GM10266 (cell line): ENCODE results near the gene SLMAP.
"Not testable (repeated sequence)": the region's sequence is repeated elsewhere in the genome, so short reads cannot be mapped to it uniquely, and the experiment has no call there.

Source experiments
- DNase-seq: peaks from one replicate; pipeline ENCODE4 v3.0.0; 2012; ENCODE audit errors: extremely low spot score
- TF ChIP-seq, protein P1 (sequence below): IDR thresholded peaks from 2 replicates; pipeline ENCODE4 v1.5.1; 2012; ENCODE audit warnings: mild to moderate bottlenecking, low read depth; ENCODE audit not compliant: control insufficient read depth, insufficient read depth; ENCODE audit errors: missing control alignments

Gene SLMAP

DNA sequence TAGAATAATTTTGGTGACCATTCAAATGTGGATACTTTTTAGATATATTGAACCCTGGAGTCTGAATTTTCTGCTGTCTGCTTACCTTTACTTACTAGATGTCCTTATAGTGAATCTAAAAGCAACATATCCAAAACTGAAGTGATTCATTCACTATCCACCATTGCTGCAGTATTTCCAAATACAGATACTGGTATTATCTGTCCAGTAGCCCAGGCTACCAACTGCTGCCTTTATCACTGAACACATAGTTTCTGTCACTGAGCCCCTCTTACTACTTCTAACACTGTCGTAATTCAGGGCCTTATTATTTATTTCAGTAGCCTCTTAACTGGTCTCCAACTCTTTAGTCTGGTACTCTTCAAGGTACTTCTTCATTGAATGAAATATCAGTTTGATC is 49.2 kb downstream of the SLMAP start:
- TF ChIP-seq, protein P1, sequence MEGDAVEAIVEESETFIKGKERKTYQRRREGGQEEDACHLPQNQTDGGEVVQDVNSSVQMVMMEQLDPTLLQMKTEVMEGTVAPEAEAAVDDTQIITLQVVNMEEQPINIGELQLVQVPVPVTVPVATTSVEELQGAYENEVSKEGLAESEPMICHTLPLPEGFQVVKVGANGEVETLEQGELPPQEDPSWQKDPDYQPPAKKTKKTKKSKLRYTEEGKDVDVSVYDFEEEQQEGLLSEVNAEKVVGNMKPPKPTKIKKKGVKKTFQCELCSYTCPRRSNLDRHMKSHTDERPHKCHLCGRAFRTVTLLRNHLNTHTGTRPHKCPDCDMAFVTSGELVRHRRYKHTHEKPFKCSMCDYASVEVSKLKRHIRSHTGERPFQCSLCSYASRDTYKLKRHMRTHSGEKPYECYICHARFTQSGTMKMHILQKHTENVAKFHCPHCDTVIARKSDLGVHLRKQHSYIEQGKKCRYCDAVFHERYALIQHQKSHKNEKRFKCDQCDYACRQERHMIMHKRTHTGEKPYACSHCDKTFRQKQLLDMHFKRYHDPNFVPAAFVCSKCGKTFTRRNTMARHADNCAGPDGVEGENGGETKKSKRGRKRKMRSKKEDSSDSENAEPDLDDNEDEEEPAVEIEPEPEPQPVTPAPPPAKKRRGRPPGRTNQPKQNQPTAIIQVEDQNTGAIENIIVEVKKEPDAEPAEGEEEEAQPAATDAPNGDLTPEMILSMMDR, result no peak
- no peak for DNase-seq

GRCh38 chr3:57805674-57806073 is 49.6 kb downstream of the SLMAP start:
- TF ChIP-seq, protein P1, result no peak
- DNase-seq, result no peak

DNA sequence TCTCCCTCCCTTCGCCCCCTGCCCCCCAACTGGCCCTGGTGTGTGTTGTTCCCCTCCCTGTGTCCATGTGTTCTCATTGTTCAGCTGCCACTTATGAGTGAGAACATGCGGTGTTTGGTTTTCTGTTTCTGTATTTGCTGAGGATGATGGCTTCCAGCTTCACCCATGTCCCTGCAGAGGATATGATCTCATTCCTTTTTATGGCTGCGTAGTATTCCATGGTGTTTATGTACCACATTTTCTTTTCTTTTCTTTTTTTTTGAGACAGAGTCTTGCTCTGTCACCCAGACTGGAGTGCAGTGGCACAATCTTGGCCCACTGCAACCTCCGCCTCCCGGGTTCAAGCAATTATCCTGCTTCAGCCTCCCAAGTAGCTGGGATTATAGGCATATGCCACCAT is 50.1 kb downstream of the SLMAP start:
- not testable (repeated sequence) for DNase-seq

DNA sequence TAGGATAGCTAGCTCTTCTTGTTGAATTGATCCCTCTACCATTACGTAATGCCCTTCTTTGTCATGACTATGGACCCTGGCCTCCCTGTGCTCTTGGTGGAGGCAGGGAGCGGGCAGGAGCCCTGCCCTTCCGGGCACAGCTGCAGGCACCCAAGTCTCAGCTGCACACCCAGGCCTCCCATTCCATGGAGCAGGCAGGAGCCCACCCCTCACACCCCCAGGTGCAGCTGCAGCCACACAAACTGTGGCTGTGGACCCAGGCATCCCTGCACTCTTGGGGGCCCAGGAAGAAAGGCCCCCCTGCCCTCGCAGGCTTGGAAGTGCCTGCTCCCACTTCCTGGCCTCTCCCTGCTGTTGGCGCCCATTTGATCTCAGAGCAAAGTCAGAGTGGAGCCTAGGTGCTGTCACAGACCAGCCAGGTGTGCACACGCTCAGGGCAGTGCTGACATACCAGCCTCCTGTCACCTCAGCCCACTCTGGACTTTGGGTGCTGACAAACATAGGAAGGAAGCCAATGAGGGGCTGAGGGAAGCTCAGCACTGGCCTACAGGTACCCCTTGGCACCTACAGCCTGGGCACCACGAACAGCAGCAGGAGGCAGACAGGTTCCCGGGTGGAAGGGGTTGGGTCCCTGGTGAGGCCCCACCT is 53.0 kb downstream of the SLMAP start:
- DNase-seq, result no peak
- TF ChIP-seq, protein P1, result no peak

- no peak for DNase-seq
- TF ChIP-seq, protein P1, result no peak
Measured at GRCh38 chr3:57809609-57809968, 53.5 kb downstream of the SLMAP start.

- TF ChIP-seq, protein P1, result no peak
- DNase-seq, result no peak
Measured at GRCh38 chr3:57810048-57810447, 53.9 kb downstream of the SLMAP start.

DNA sequence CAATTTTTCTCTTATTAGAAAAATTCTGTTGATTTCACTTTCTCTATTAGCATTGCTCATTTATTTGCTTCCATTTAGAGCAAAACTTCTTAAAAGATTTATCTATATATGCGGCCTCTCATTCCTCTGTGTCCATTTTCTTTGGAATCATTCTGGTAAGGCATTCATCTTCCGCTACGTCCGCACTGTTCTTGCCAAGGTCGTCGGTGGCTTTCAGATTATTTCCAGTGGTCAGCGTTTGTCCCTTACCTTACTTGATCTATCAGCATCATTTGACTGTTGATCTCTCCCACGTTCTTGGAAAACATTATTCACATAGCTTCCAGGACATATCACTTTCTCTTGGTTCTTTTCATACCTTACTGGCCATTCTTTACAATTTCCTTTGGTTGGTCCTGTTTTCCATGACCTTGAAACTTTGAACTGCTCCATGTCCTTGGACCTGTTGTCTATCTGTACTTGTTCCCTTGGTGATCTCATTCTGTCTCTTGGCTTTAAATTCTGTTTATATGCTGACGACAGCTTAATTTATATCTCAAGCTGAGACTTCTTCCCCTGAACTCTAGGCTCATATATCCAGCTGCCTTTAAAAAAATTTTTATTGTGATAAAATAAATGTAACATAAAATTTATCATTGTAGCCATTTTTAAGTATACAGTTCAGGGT is 54.5 kb downstream of the SLMAP start:
- no peak for DNase-seq
- TF ChIP-seq, protein P1, result no peak

- TF ChIP-seq, protein P1, result no peak
- no peak for DNase-seq
Measured at GRCh38 chr3:57815036-57815435, 58.9 kb downstream of the SLMAP start.
